SK-N-SH (cell line): Measurements from ENCODE around the gene RIN3.

ENCODE experiments used
- CTCF ChIP-seq: fragments of 200-600 bp; sonication (generic); IDR thresholded peaks from 2 replicates; pipeline ENCODE4 v1.6.1; 2017; ENCODE audit warnings: antibody characterized with exemption, mild to moderate bottlenecking, moderate library complexity
- EP300 ChIP-seq, 2 experiments: IDR thresholded peaks; 2 replicates each; pipeline versions ENCODE4 v1.4.0 to v1.6.1; 2012; ENCODE audit warnings: borderline replicate concordance in 1 of 2, low read depth in 1 of 2, low read length in 1 of 2
- SMC3 ChIP-seq: IDR thresholded peaks from 2 replicates; pipeline ENCODE4 v1.6.1; 2012; ENCODE audit warnings: low read depth, low read length, improper control_type of control experiment
- TEAD4 ChIP-seq: IDR thresholded peaks from 2 replicates; pipeline ENCODE4 v1.4.0; 2012; ENCODE audit warnings: mild to moderate bottlenecking, borderline replicate concordance; ENCODE audit not compliant: insufficient read depth
- TF ChIP-seq, protein P1 (sequence below): IDR thresholded peaks from 2 replicates; pipeline ENCODE4 v1.4.0; 2012; ENCODE audit warnings: low read depth

GRCh38 chr14:92675421-92675820 lies 161.8 kb downstream of the RIN3 start:
- TF ChIP-seq CTCF: no peak
- no peak for TF ChIP-seq EP300 (IDR thresholded peaks at IDR 0.05; ENCODE audit: borderline replicate concordance in 1 of 2, low read depth in 1 of 2, low read length in 1 of 2)
- TF ChIP-seq, protein P1, sequence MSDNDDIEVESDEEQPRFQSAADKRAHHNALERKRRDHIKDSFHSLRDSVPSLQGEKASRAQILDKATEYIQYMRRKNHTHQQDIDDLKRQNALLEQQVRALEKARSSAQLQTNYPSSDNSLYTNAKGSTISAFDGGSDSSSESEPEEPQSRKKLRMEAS: no peak
- no peak for TF ChIP-seq SMC3
- TF ChIP-seq TEAD4: no peak
